HepG2 (cell line): ENCODE results near the gene ATG7. TPM values are rescaled to one million over a fixed set of nuclear protein-coding genes. Genes with fewer than 3 reads are reported as not detected.

Experiments
- ATAC-seq: fragments of 200-7000 bp; cut with Tn5 transposase; 3 replicates; pipeline ENCODE4 v1.9.1; 2020; ENCODE audit warnings: mild to moderate bottlenecking, moderate library complexity
- BruUV-seq: library from RNA; stranded (reverse); fragments of 400-500 nt; replicated peaks from 2 replicates; lab custom pipeline; 2021; lab: Mats Ljungman, UMichigan
- CTCF ChIA-PET: fragments of 300-600 bp; formaldehyde crosslinking; extraction: SDS; loops from one replicate; lab custom pipeline; 2021; ENCODE audit warnings: low total read pairs, inconsistent platforms, low intra/inter-chr PET ratio; lab: Yijun Ruan, JAX
- POLR2A ChIA-PET: fragments of 350-600 bp; sonication (Branson Sonifier 250); formaldehyde crosslinking; loops from one replicate; lab custom pipeline; 2020; ENCODE audit warnings: antibody characterized with exemption, inconsistent platforms; lab: Yijun Ruan, JAX
- DNase-seq: peaks from one replicate; pipeline ENCODE4 v3.0.0-alpha.2; 2015; ENCODE audit warnings: low spot score
- FAIRE-seq: peaks from 3 replicates; lab custom pipeline; 2011; peaks lifted over from hg19 to GRCh38; lab: Jason Lieb, UNC
- H2AFZ ChIP-seq: one replicate; pipeline ENCODE4 v1.6.1; 2011; ENCODE audit warnings: low read length, inconsistent platforms
- H3K27ac ChIP-seq: fragments of 300-600 bp; 3 replicates; pipeline ENCODE4 v1.8.0; 2011; ENCODE audit warnings: mixed run types, mild to moderate bottlenecking, mixed read lengths, low read length, inconsistent platforms; ENCODE audit not compliant: insufficient read depth; ENCODE audit errors: extremely low read length
- H3K27me3 ChIP-seq, 2 experiments: fragments of 200-600 bp in 1 of 2; 2 replicates in 1 of 2; 3 replicates in 1 of 2; pipeline versions ENCODE4 v1.6.0 to v1.8.0; 2011; ENCODE audit warnings: low read length in 2 of 2, mild to moderate bottlenecking in 2 of 2, moderate library complexity in 2 of 2, inconsistent platforms in 1 of 2; ENCODE audit not compliant: insufficient read depth in 2 of 2, control insufficient read depth in 1 of 2
- H3K36me3 ChIP-seq, 2 experiments: fragments of 200-600 bp in 1 of 2; replicated peaks in 1 of 2; 2 replicates in 1 of 2; 3 replicates in 1 of 2; pipeline versions ENCODE4 v1.5.1 to v1.8.0; 2011; ENCODE audit warnings: low read length in 2 of 2, inconsistent platforms in 1 of 2; ENCODE audit not compliant: insufficient read depth in 2 of 2, control insufficient read depth in 1 of 2
- H3K4me1 ChIP-seq: 2 replicates; pipeline ENCODE4 v1.5.1; 2012; ENCODE audit warnings: low read length, inconsistent platforms; ENCODE audit not compliant: insufficient read depth
- H3K4me2 ChIP-seq: 2 replicates; pipeline ENCODE4 v1.6.0; 2011; ENCODE audit warnings: low read depth, low read length, inconsistent platforms
- H3K4me3 ChIP-seq, 3 experiments: fragments of 200-600 bp in 1 of 3; sonication (generic), shearing (Covaris generic) in 1 of 3; replicated peaks in 1 of 3; 2 replicates each; pipeline ENCODE4 v1.5.1; 2011 to 2016; ENCODE audit warnings: low read length in 3 of 3, inconsistent platforms in 2 of 3, low read depth in 2 of 3, mild to moderate bottlenecking in 2 of 3, control low read depth in 1 of 3, mixed read lengths in 1 of 3; ENCODE audit not compliant: insufficient read depth in 1 of 3
- H3K79me2 ChIP-seq: one replicate; pipeline ENCODE4 v1.6.1; 2011; ENCODE audit warnings: low read length, inconsistent platforms; ENCODE audit not compliant: insufficient read depth
- H3K9ac ChIP-seq: 2 replicates; pipeline ENCODE4 v1.6.0; 2011; ENCODE audit warnings: mild to moderate bottlenecking, low read depth, low read length, inconsistent platforms; ENCODE audit not compliant: insufficient read depth
- H3K9me3 ChIP-seq: 2 replicates; pipeline ENCODE4 v1.5.1; 2012; ENCODE audit warnings: mild to moderate bottlenecking, low read length
- H4K20me1 ChIP-seq: 2 replicates; pipeline ENCODE4 v1.6.0; 2011; ENCODE audit warnings: inconsistent platforms, mild to moderate bottlenecking, low read length, moderate library complexity; ENCODE audit not compliant: insufficient read depth
- CAMTA2 ChIP-seq: sonication (generic); formaldehyde crosslinking; IDR thresholded peaks from 2 replicates; pipeline ENCODE4 v1.4.0; 2020; ENCODE audit warnings: mild to moderate bottlenecking, missing genetic modification reagents, borderline replicate concordance
- MXI1 ChIP-seq: IDR thresholded peaks from 3 replicates; pipeline ENCODE4 v1.6.1; 2012; ENCODE audit warnings: low read depth, low read length, inconsistent platforms, borderline replicate concordance
- NCOA1 ChIP-seq: sonication (generic); formaldehyde crosslinking; IDR thresholded peaks from 2 replicates; pipeline ENCODE4 v1.9.0; 2021; ENCODE audit warnings: missing genetic modification reagents
- POLR2G ChIP-seq: fragments of 200-400 bp; formaldehyde crosslinking; IDR thresholded peaks from 2 replicates; pipeline ENCODE4 v1.6.1; 2018; ENCODE audit warnings: mild to moderate bottlenecking, low read depth, low read length, moderate library complexity
- ZNF18 ChIP-seq: sonication (generic); formaldehyde crosslinking; IDR thresholded peaks from 2 replicates; pipeline ENCODE4 v1.8.0; 2022; ENCODE audit warnings: mild to moderate bottlenecking, missing genetic modification reagents; ENCODE audit not compliant: insufficient replicate concordance
- ZNF383 ChIP-seq: sonication (generic); formaldehyde crosslinking; IDR thresholded peaks from 2 replicates; pipeline ENCODE4 v1.4.0; 2020; ENCODE audit warnings: missing genetic modification reagents, mild to moderate bottlenecking, borderline replicate concordance
- ZNF552 ChIP-seq: sonication (generic); formaldehyde crosslinking; IDR thresholded peaks from 2 replicates; pipeline ENCODE4 v1.9.0; 2022; ENCODE audit warnings: missing genetic modification reagents, mild to moderate bottlenecking, borderline replicate concordance
- ZNF572 ChIP-seq: sonication (generic); formaldehyde crosslinking; IDR thresholded peaks from 2 replicates; pipeline ENCODE4 v1.5.1; 2020; ENCODE audit warnings: mild to moderate bottlenecking, missing genetic modification reagents
- ZNF652 ChIP-seq: IDR thresholded peaks from 2 replicates; pipeline ENCODE4 v1.6.1; 2016; ENCODE audit warnings: low read depth, borderline replicate concordance
- WGBS: methylation state at CpG from one replicate; pipeline ENCODE4 v1.1.6; 2017; ENCODE audit warnings: low lambda C conversion rate; 5-methylcytosine and 5-hydroxymethylcytosine counted together
- in situ Hi-C: cut with HindIII; loops from 2 replicates; pipeline ENCODE4 v1.10.0; 2017; ENCODE audit warnings: low pct_unique_long_range_greater_than_20kb; ENCODE audit not compliant: extremely low pct_ligation_motif_present
- intact Hi-C: fragments of 100-400 bp; cut with micrococcal nuclease; formaldehyde crosslinking; loops from one replicate; pipeline ENCODE4 v1.10.0; 2022; ENCODE audit not compliant: unreplicated experiment
- polyA plus RNA-seq, 8 experiments: library from polyadenylated mRNA; depleted of rRNA in 3 of 8; stranded (reverse) in 7 of 8; unstranded in 1 of 8; fragments of >200 nt; fragmentation: Illumina TruSeq in 4 of 8; extraction: Trizol in 4 of 8; gene quantifications; 2 replicates each; pipeline versions ENCODE4 v1.2.1 to v1.2.3, GENCODE V29; 2011 to 2016; ENCODE audit warnings: low read depth in 4 of 8, missing spikeins in 1 of 8, mixed read lengths in 1 of 8; ENCODE audit not compliant: insufficient read depth in 1 of 8
- total RNA-seq, 5 experiments: library from RNA; depleted of rRNA; stranded (reverse); fragments of >200 nt; fragmentation: Illumina TruSeq; extraction: Trizol; gene quantifications; 2 replicates each; pipeline ENCODE4 v1.2.3, GENCODE V29; 2016; ENCODE audit warnings: low read depth in 1 of 5

ATG7 gene
- total and polyA plus RNA-seq, 2 of the 13 experiments (the other 11 are each of a cell fraction or from before 2014, with no cell fraction given): 7.8 to 22.1 TPM

- no peaks in the 10 kb centered on the region for H3K9me3 ChIP-seq
- WGBS: 93% methylated on average over 16 of the region's 16 CpGs
- no peak for FAIRE-seq
- POLR2A ChIA-PET: no interaction called here
- H3K4me1 ChIP-seq: peaks cover 34% of the 10 kb centered on the region
- TF ChIP-seq POLR2G: no peak
- TF ChIP-seq CAMTA2 (CRISPR knock-in tag): no peak
- no peak for TF ChIP-seq ZNF552 (CRISPR knock-in tag)
- TF ChIP-seq ZNF383 (CRISPR knock-in tag): no peak
- no peak for TF ChIP-seq MXI1
- no peak for TF ChIP-seq ZNF18 (CRISPR knock-in tag)
- no peak for TF ChIP-seq NCOA1 (CRISPR knock-in tag)
- TF ChIP-seq ZNF572 (CRISPR knock-in tag): no peak
- peak; percentile 70 for TF ChIP-seq ZNF652 (CRISPR knock-in tag)
- TF ChIP-seq, all 625 proteins: peak for 1
- CTCF ChIA-PET: no interaction called here
- no peak overlapping the region; the same call in 1 of the 2 replicates for H3K9ac ChIP-seq
- peaks cover 4 to 6% of the 10 kb centered on the region in 2 experiments; a peak in 4 of 5 replicates for H3K36me3 ChIP-seq
- H3K27me3 ChIP-seq: no peaks in the 10 kb centered on the region
- no peak overlapping the region for H3K4me2 ChIP-seq
- in situ Hi-C loops (no loop called here), intact Hi-C loops (no loop called here)
- no peak for DNase-seq
- ATAC-seq: no peak
- no TSS peak for BruUV-seq
- H3K27ac ChIP-seq: no peak overlapping the region
- H2AFZ ChIP-seq: no peak overlapping the region
- peaks cover 92% of the 10 kb centered on the region for H3K79me2 ChIP-seq
- peaks cover 50% of the 10 kb centered on the region for H4K20me1 ChIP-seq
- H3K4me3 ChIP-seq: no peak overlapping the region
Measured at GRCh38 chr3:11581237-11582190, 309.3 kb downstream of the ATG7 start.
